HG03575 (cell line): Measurements from ENCODE around the gene PDCL2.
"Not testable (repeated sequence)": the region's sequence is repeated elsewhere in the genome, so short reads cannot be mapped to it uniquely, and the experiment has no call there.

Experiments used
- ATAC-seq: cut with Tn5 transposase; IDR thresholded peaks from one replicate; pipeline ENCODE4 v1.9.1; 2021; ENCODE audit not compliant: unreplicated experiment, insufficient number of reproducible peaks, low FRiP score; ENCODE audit errors: extremely low read depth

Gene PDCL2, protein sequence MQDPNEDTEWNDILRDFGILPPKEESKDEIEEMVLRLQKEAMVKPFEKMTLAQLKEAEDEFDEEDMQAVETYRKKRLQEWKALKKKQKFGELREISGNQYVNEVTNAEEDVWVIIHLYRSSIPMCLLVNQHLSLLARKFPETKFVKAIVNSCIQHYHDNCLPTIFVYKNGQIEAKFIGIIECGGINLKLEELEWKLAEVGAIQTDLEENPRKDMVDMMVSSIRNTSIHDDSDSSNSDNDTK

DNA sequence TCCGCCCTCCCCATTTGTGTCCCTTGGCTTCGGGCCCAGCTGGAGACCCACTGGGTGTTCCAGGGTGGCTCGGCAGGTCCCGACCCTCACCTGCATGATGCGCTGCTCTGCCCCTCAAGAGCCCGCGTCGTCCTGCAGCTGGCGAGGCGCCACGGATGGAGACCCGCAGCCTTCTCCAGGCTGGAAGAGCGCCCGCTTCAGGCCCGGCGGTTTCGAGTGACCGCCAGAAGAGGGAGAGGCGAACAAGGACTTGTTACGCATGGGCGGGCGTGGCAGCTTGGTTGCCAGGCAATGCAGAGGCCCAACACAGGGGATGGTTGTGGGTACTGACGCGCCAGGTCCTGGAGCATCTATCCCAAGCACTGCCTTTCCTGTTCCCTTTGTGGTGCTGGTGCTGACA is at the start of gene PDCL2:
PDCL2 (minus strand) TSS at position 232 of the 400 bp plus-strand sequence; CDS start at position 96, 136 bp downstream.
- ATAC-seq, result no peak

DNA sequence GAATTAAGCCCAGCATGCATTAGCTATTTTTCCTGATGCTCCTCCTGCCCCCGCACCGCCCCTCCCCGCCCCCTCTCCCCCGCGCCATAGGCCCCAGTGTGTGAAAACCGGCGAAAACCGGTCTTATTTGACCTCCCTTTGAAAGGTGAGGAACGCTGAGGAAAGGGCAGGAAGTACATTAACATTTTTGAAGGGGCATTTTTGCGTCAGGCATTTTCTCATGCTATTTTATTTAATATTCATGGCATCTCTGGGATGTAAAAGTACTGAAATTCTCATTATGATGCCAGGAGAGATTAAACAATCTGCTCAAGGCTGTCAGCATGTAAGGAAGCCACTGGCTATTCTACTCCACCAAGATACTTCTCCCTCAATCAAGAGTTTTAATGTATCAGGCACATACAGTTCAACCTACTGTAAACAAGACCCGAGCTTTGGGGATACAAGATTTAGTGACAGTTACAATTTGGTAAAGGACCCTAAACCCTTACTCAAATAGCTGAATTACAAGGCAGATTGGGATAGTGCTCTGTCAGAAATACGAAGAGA is 45.3 kb upstream of the PDCL2 start:
- no peak for ATAC-seq

DNA sequence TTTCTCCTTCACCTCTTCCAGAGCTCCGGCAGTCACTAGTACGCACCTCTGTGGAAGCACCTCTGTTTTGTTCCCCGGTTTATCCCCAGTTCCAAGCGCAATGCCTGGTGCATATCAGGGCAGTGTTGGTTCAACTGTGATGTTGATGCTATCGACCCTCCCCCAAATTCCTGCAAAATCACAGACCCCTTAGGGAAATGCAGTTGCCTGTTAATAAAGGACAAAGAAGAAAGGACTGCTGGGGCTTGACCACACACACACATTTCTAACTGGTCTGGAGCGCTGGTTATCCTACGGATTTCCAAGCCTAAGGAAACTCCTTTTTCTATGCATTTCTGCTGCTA is 44.6 kb upstream of the PDCL2 start:
- ATAC-seq, result no peak

DNA sequence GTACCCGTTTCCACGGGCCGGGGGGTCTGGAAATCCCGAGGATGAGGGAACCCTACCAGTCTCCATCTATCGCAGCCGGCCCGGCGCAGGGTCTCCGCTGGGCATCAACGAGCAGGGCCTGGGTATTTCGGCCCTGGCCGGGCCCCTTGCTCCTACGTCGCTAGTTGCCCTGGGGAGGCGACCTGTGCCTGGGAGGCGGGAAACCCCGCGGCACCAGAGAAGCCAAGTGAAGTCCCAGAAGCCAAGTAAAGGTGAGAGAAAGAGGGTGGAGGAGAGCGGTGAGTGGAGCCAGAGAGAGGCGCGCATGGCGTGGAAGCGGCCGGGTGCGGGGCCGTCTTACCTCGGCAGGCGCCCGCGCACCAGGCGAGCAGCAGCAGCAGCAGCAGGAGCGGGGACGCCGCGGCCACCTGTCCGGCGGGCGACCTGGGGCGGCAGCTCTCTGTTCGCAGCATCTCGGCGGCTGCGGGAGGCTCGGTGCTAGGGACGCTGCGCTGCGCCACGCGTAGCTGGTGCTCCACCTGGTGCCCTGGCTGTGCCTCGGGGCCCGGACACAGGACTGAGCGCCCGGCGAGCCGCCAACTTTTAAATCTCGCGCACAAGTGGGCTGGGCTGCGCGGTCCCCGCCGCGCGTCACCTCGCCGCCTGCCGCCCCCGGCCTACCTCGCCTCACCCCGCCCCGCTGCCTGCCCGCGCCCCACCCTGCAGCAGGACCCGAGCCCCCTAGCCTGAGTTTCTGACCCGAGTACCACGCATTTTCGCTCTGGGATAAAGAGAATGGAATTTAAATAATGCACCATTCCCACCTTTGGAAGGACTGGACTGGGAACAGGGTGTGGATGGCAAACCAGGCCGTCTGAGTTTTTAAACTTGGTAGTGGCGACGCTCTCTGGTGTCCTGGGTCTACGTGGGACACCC is 44.0 kb upstream of the PDCL2 start, which contains the start of gene NMU:
NMU (minus strand) TSS at position 558 of the 915 bp plus-strand sequence; CDS start at position 452, 106 bp downstream.
- no peak for ATAC-seq

DNA sequence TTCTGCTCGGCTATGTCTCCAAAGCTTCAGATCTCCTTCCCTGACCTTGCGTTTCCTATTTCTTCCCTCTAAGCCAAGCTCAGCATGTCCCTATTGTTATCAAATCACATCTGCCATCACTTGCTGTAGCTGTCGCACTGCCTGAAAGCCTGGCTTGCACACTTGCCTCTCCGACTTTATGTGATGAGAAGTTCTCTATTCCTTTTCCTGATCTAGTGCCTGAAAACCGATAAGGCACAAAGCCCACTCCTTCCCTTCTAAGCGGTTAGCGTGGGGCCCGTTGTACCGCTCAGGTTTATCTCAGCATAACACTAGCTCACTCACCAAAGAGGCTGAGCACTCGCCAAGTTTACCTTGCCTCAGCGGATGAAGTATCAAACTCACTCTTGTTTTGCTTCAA is 43.2 kb upstream of the PDCL2 start:
- ATAC-seq, result no peak

DNA sequence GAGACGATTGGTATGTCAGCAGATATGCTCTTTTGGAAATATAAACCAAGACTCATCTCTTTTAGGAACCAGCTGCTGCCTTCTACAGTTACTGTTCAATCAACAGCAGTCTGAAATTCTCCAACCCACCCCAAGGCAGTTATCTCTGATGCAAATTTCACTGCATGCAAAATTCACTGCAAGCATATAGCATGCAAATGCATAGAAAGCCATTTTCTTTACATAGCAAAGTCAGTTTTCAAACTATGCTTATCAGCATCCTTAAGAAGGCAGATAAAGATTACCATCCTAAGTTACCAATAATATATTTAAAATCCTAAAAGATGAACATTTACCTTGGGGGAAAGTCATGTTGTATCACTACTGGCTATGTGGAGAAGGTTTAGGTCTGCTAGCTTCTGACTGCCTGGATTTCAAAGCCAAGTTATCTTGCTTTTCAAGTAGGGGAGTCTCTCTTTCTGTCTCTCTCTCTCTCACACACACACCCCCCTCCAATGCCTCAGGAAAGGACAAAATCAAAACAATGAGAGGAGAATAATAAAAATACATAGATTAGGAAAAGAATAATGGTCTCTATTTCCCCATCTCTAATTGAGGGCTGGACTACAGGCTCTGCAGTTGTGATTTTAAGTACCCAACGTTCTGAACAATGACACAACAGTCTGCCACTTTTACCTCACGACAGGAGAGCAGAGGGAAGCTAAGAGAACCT is 42.5 kb upstream of the PDCL2 start:
- no peak for ATAC-seq

DNA sequence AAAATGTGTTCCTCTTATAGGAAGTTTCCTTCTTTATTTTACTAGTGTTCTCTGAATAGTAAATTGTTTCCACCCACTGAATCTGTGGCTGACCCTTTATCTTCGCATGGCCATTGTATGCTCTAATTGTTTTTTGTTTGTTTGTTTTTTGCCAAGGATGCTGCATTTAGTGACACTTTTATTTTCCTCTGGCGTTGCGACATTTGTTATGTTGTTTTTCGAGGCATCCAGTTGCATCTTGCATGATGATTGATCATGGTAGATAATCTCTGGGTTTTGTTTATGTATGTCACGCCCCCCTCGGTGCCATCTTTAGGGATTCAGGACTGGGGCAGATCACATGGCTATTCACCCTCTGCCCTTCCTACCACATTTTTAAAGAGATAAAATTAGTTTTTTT is 41.9 kb upstream of the PDCL2 start:
- no peak for ATAC-seq

DNA sequence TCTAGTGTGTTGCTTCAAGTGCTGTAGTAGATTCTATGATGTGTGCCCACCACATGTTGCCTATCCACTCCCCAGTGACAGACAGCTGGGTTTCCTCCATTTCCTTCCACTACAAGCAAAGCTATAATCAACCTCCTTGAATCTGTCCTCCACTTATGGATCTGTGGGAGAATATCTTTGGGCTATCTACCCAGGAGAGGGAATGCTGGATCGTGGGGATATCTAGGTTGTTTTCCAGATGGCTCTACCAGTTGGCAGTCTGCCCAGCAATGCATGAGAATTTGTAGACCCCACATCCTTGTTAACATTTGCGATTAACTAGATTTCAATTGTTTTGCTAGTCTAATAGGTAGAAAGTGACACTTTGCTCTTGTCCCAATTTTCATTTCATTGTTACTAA is 33.8 kb upstream of the PDCL2 start:
- no peak for ATAC-seq

DNA sequence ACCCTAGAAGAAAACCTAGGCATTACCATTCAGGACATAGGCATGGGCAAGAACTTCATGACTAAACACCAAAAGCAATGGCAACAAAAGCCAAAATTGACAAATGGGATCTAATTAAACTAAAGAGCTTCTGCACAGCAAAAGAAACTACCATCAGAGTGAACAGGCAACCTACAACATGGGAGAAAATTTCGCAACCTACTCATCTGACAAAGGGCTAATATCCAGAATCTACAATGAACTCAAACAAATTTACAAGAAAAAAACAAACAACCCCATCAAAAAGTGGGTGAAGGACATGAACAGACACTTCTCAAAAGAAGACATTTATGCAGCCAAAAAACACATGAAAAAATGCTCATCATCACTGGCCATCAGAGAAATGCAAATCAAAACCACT is 32.0 kb upstream of the PDCL2 start:
- ATAC-seq, result not testable (repeated sequence)

DNA sequence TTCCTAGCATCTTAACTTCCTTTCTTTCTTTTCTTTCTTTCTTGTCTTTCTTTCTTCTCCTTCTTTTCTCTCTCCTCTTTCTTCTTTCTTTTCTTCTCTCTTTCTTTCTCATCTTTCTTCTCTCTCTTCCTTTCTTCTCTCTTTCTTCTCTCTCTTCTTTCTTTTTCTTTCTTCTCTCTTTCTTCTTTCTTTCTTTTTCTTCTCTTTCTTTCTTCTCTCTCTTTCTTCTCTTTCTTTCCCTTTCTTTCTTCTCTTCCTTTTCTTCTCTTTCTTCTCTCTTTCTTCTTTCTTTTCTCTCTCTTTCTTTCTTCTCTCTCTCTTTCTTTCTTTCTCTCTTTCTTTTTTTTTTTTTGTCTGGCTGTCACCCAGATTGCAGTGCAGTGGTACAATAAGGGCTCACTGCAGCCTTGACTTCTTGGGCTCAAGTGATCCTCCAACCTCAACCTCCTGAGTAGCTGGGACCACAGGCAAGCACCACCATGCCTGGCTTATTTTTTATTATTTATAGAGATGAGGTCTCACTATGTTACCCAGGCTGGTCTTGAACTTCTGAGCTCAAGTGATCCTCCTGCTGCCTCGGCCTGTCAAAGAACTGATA is 26.6 kb upstream of the PDCL2 start:
- no peak for ATAC-seq

DNA sequence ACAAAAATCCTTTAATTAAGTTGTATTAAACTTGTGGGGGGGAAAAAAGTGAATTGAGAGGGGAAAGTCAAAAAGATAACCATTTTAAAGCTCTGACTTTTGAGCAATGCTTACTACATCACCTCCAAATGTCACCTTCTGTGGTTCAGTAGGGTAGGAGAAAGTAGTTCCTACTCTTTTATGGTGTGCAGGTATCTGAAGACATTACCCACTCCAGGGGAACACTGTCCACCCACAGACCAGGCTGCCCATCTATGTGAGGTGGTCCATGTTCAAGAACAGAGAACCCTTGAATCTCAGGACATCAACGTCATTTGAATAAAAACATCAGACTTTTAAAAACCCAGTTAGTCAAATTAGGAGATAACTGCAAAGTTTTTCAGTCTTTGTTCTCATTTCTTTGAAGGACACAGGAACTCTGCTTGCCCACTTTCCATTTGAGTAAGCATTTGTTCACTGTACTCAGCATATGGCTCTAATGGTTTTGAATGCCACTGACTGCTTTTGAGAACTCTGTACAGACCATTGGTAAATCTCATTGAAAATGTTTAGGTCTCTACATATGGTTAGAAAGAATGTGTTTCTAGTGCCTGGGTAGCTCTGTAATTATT is 25.6 kb upstream of the PDCL2 start:
- ATAC-seq, result peak; percentile 94

DNA sequence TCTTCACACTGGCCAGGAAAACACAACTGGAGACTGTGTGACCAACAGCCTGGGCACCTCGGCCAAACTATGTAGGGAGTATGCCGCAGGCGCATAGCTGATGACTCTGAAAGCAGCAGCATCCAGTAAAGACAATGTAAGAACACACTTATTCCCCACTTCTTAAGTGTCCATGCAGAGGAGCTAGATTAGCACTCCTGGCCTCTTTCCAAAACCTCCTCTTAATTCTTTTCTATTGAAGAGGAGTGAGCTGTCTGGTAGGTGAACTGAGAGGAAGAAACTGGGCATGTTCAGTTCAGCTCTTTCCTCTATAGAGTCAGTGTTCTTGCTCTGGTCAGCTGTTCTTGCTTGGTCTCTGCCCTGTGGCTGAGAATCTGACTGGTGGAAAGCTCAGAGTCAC is 23.0 kb upstream of the PDCL2 start:
- ATAC-seq, result no peak

DNA sequence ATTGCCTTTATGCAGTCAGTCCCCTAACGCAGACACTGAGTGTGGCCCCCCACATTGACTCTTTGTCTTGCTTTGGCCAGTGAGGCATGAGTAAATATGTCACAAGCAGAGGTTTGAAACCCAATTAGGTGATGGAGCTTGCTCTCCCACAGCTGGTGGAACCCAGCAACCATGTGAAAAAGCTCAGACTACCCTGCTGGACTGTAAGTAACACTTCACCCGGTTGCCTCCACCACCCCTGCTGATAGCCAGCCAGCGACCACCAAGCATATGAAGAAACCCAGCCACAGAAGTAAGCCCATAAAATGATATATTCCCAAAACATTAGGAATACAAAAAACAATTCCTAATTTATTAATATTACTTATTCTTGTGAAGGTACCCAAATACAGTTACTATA is 21.6 kb upstream of the PDCL2 start:
- ATAC-seq, result no peak

DNA sequence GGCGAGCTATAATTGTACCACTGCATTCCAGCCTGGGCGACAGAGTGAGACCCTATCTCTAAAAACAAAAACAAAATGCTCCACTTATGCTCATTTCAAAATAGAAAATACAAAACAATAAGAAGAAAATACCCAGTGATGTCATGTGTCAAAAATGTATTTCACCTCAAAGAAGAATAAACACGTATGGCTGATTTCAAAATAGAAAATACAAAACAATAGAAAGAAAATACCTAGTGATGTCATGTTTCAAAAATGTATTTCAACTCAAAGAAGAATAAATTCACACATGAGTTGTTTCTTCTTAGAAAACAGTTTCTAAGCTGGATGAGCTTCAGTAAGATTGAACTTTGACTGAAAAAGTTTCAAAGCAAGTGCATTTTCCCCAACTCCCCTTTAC is 20.3 kb upstream of the PDCL2 start:
- no peak for ATAC-seq

DNA sequence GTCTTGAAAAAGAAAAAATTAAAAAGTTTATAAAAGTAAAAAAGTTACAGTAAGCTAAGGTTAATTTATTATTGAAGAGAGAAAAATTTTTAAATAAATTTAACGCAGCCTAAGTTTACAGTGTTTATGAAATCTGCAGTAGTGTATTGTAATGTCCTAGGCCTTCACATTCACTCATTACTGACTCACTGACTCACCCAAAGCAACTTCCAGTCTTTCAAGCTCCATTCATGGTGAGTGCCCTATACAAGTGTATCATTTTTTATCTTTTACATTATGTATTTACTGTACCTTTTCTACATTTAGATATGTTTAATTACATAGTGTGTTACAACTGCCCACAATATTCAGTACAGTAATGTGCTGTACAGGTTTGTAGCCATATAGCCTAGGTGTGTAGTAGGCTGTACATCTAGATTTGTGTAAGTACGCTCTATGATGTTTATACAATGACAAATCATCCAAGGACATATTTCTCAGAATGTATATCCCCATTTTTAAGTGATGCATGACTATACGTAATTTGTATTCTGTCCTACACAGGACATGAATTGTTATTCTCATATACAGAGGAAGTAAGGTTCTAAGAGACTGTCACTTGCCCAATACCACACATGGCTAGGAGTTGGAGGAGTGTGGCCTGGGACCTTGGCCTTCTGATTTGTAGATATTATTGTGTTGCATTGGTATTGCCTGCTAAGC is 19.5 kb upstream of the PDCL2 start:
- no peak for ATAC-seq

DNA sequence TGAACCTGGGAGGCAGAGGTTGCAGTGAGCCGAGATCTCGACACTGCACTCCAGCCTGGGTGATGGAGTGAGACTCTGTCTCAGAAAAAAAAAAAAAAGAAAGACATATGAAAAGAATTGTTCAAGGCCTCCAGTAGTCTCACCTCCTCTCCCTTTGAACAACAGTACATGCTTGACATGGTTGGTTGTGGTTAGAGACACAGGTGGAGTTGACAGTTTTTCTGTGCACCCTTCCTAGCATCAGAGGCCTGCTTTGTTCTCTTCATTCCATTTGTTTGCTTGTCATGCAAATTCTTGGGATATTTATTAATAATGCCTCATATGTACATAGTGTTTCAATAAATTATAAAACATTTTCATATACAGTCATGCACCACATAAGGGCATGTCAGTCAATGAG is 18.3 kb upstream of the PDCL2 start:
- no peak for ATAC-seq

DNA sequence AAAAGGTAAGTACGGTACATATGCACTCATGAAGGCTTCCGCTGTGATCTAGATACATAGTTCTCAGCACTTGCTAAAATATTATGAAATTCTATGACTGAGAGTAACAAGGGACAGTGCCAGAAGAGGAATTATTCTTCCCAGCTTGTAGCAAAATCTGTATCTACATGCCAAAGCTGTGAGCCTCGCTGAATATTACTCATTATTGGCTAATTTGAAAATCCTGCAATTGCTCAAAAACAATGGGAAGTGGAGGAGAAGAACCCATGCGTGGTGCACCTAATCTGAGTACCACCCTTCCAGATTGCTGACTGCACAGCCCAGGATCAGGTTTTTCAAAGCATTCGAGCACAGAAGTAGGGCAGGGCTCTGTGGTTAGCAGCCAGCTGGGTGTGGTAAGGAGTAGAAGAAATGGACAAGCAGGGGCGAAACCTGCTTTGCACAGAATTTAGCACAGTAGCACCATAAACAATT is 17.4 kb upstream of the PDCL2 start:
- ATAC-seq, result no peak

DNA sequence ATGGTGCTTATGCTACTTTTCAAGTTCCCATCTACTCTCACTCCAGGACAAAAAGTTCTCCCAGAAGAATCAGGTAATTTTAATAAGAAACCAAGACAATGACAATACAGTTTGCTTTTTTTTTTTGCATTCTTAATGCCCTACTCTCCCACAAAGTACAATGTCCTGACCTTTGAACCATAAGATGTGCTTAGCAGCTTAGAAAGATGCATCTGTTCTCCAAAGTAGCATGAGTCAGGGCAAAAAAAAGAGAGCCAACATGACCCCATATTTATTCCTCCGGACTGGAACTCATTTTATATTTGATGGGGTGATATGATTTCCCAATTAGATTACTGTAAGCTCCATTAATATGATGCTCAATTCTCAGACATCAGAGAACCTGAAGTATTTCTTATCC is 16.5 kb upstream of the PDCL2 start:
- no peak for ATAC-seq
